ENCODE results near the gene LMBR1. TPM values are rescaled to one million over a fixed set of nuclear protein-coding genes. Genes with fewer than 3 reads are reported as not detected.

The LMBR1 gene
- total RNA-seq, 1 donor from 2014 or later: 37.3 TPM

- H3K36me3 Mint-ChIP-seq (ENCODE audit: low read depth): peaks cover 29% of the 10 kb centered on the region
These were observed 159.3 kb downstream of the LMBR1 start for GRCh38 chr7:156733638-156734037.

GRCh38 chr7:156732091-156732625 is 160.8 kb downstream of the LMBR1 start:
- no peak overlapping the region for H3K4me3 Mint-ChIP-seq (ENCODE audit: unreplicated experiment)
- H3K27ac Mint-ChIP-seq (ENCODE audit: unreplicated experiment): peak overlapping the region; percentile 89
- peaks cover 27% of the 10 kb centered on the region for H3K36me3 Mint-ChIP-seq (ENCODE audit: low read depth)
- peaks cover 28% of the 10 kb centered on the region for H3K9me3 Mint-ChIP-seq (ENCODE audit: low read depth)
- DNase-seq (ENCODE audit: low spot score): no peak
- H3K27me3 Mint-ChIP-seq (ENCODE audit: low read depth): no peaks in the 10 kb centered on the region
- TF ChIP-seq CTCF (IDR thresholded peaks at IDR 0.05): no peak
- H3K4me1 Mint-ChIP-seq (ENCODE audit: low read depth): peaks cover 17% of the 10 kb centered on the region

More at GRCh38 chr7:156733638-156734037, 159.3 kb downstream of the LMBR1 start:
- Mint-ChIP-seq H3K4me3 (ENCODE audit: unreplicated experiment) (no peak overlapping the region), H3K27me3 (ENCODE audit: low read depth) (no peaks in the 10 kb centered on the region), H3K27ac (ENCODE audit: unreplicated experiment) (no peak overlapping the region), H3K4me1 (ENCODE audit: low read depth) (peaks cover 17% of the 10 kb centered on the region), H3K9me3 (ENCODE audit: low read depth) (peaks cover 28% of the 10 kb centered on the region)
- DNase-seq (ENCODE audit: low spot score): no peak
- TF ChIP-seq CTCF (IDR thresholded peaks at IDR 0.05): no peak

DNA sequence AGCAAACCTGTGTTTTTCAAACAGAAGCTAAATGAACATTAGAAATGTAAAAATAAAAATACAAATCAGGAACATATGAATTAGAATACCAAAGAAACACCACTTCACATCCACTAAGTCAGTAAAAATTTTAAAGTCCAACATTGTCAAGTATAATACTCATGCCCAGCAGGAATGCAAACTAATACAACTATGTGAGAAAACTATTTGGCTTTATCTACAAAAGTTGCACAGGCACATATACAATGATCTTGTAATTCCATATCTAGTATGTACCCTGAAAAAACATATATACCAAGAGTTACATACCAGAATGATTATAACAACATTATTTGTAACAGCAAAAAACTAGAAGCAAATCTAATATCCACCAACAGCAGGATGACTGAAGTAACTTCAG is 161.3 kb downstream of the LMBR1 start:
- H3K4me1 Mint-ChIP-seq (ENCODE audit: low read depth): peaks cover 17% of the 10 kb centered on the region
- no peaks in the 10 kb centered on the region for H3K27me3 Mint-ChIP-seq (ENCODE audit: low read depth)
- H3K9me3 Mint-ChIP-seq (ENCODE audit: low read depth): peaks cover 28% of the 10 kb centered on the region
- no peak for DNase-seq (ENCODE audit: low spot score)
- H3K36me3 Mint-ChIP-seq (ENCODE audit: low read depth): peaks cover 25% of the 10 kb centered on the region
- no peak for TF ChIP-seq CTCF (IDR thresholded peaks at IDR 0.05)
- H3K4me3 Mint-ChIP-seq (ENCODE audit: unreplicated experiment): no peak overlapping the region
- peak overlapping the region; percentile 89 for H3K27ac Mint-ChIP-seq (ENCODE audit: unreplicated experiment)

DNA sequence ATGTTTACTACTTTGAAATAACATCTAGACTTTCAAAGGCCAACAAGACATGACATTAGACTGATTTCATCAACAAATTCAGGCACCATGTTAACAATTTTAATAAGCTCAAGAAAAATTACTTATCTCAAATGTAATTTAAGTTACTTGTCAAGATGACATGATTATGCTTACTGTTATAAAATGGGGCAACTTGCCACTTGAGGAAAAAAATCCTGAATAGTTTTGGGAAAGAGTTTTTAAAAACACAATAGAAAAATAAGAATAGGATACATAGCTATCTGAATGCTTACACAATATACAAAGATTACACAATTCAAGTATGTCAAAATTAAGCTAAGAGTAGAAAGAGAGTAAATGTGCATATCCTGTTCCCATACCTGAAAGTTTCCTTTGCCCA is 167.0 kb downstream of the LMBR1 start:
- no peak overlapping the region for H3K27ac Mint-ChIP-seq (ENCODE audit: unreplicated experiment)
- no peak for TF ChIP-seq CTCF (IDR thresholded peaks at IDR 0.05)
- DNase-seq (ENCODE audit: low spot score): no peak
- H3K4me1 Mint-ChIP-seq (ENCODE audit: low read depth): peaks cover under 1% of the 10 kb centered on the region
- no peaks in the 10 kb centered on the region for H3K36me3 Mint-ChIP-seq (ENCODE audit: low read depth)
- no peaks in the 10 kb centered on the region for H3K27me3 Mint-ChIP-seq (ENCODE audit: low read depth)
- H3K4me3 Mint-ChIP-seq (ENCODE audit: unreplicated experiment): no peak overlapping the region
- H3K9me3 Mint-ChIP-seq (ENCODE audit: low read depth): no peaks in the 10 kb centered on the region

GRCh38 chr7:156725073-156725472 is 167.9 kb downstream of the LMBR1 start:
- no peaks in the 10 kb centered on the region for H3K9me3 Mint-ChIP-seq (ENCODE audit: low read depth)

More at GRCh38 chr7:156725073-156725472, 167.9 kb downstream of the LMBR1 start:
- Mint-ChIP-seq H3K27ac (ENCODE audit: unreplicated experiment) (no peak overlapping the region), H3K36me3 (ENCODE audit: low read depth) (no peaks in the 10 kb centered on the region), H3K4me3 (ENCODE audit: unreplicated experiment) (no peak overlapping the region), H3K27me3 (ENCODE audit: low read depth) (no peaks in the 10 kb centered on the region), H3K4me1 (ENCODE audit: low read depth) (no peaks in the 10 kb centered on the region)
- DNase-seq (ENCODE audit: low spot score): no peak
- TF ChIP-seq CTCF (IDR thresholded peaks at IDR 0.05): no peak
